Right hindlimb (tissue), 1 donor: Measurements from ENCODE around the gene MAGEB17.
A peak's percentile ranks its signal among the peaks of the same experiment; 100 is the strongest.
"Not testable (repeated sequence)": the region's sequence is repeated elsewhere in the genome, so short reads cannot be mapped to it uniquely, and the experiment has no call there.

Experiments used
- DNase-seq: peaks from one replicate; pipeline ENCODE4 v3.0.0-alpha.2; 2018

Gene MAGEB17

GRCh38 chrX:16167181-16167580, at the start of gene MAGEB17:
Gene MAGEB17 (plus strand): TSS chrX:16167481. CDS start chrX:16170383, 2,902 bp downstream.
- DNase-seq: no peak

DNA sequence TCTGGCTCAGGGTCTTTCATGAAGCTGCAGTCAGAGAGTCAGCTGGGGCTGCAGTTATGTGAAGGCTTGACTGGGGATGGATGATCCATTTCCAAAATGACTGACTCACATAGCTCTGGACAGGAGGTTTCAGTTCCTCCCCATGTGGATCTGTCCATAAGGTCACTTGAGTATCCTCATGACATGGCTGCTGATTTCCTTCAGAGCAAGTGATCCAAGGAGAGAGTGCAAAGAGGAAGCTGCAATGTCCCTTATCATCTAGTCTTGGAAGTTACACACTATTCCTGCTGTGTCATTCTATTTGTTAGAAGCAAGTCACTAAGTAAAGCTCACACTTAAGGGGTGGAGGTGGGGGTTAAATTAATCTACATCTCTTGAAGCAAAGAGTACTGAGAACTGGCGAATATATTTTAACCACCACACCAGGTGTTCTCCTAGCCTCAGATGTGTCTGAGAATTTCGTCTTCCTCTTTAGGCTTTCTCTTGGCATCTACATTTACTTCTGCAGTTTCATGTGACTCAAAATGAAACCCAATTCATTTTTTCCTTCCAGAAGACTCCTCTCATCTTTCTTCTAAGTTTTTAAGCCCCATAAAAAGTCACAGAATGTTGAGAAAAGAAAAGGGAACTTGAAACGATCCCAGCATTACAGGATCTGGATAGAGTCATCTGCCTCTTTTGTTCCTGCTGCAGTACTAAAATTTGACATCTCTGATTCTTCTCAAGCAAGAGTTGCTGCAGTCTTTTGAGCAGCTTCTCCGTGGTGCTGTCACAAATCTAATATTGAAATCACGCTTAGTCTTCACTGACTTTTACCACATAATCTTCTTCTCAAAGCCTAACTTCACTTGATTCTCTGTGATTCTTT, 47.7 kb upstream of the MAGEB17 start:
- DNase-seq: no peak

DNA sequence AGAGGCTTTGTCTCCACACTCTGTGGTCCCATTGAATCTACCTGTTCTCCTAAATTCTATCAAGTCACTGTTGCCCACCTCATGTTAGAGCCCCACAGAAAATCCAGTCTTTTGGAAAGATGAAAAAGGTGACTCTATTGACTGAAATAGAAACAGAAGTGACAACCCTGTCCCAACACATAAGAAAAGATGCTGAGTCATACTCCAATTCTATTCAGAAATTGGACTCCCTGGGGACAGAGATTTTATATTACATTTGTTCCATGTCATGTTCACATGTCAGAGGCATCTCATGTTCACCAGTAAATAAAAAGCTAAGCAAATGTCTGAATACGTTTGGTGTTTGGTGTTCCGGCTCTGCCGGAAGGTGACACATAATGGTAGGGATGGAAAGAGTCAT, 46.9 kb upstream of the MAGEB17 start:
- DNase-seq: no peak

- peak; percentile 83 for DNase-seq
These were observed 44.0 kb upstream of the MAGEB17 start, which contains the start of gene GRPR for GRCh38 chrX:16123222-16123786. Gene GRPR (plus strand): TSS chrX:16123565. CDS start chrX:16123954, 389 bp downstream.

- DNase-seq: no peak
These were observed 43.1 kb upstream of the MAGEB17 start for GRCh38 chrX:16124201-16124600.

GRCh38 chrX:16125520-16126149, 41.6 kb upstream of the MAGEB17 start:
- no peak for DNase-seq

DNA sequence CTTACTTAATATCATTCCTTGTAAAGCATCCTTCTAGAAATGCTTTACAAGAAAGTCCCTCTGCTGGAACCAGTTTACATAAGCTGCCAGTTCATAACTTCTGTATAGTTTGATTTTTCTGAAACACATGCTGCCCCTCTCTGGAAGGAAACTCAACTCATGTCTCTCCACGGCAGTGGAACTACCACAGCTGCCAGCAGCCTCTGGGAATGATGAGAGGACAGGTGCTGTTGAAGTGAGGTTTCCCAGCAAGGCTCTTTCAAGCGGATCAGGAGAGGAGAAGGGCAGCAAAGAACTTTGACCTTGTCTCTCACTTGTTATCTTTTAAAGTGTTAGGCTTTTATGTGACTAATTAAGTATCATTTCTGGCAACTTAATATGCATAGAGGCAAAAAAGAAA, 36.6 kb upstream of the MAGEB17 start:
- DNase-seq: no peak

DNA sequence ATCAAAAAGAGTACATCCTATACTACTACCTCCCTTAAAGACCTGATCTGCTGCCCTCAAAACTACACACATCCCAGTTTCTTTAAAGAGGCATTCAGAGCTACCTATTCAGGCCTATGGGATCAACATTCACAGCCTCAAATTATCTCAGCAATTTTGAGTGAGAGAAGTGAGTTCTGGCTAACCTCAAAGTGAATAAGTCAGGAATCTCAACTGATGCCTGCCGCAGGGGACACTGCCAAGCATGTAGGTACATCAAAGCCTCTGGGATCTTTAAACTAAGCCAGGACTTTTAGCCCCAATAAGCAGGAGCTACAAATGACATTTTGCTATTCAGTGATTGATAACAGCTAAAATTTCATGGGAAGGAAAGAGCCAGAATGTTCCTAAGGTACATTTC, 32.3 kb upstream of the MAGEB17 start:
- no peak for DNase-seq

DNA sequence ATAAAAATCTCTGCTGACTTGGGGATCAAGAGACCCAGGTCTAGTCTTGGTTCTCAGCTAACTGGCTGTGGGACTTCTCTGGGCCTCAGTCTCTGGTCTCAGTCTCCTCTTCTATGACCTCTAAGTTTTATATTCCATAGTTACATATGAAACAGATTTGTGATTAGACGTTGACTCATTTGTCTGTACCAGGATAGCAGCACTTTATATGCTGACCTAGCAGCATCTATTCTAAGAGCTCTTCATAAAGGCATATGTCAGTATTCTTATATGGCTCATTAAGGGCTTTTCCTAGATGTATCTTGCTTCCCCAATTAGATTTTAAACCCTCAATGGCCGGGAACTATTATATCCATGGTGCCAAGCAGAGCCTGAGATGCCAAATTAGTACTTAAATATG, 31.2 kb upstream of the MAGEB17 start:
- no peak for DNase-seq

DNA sequence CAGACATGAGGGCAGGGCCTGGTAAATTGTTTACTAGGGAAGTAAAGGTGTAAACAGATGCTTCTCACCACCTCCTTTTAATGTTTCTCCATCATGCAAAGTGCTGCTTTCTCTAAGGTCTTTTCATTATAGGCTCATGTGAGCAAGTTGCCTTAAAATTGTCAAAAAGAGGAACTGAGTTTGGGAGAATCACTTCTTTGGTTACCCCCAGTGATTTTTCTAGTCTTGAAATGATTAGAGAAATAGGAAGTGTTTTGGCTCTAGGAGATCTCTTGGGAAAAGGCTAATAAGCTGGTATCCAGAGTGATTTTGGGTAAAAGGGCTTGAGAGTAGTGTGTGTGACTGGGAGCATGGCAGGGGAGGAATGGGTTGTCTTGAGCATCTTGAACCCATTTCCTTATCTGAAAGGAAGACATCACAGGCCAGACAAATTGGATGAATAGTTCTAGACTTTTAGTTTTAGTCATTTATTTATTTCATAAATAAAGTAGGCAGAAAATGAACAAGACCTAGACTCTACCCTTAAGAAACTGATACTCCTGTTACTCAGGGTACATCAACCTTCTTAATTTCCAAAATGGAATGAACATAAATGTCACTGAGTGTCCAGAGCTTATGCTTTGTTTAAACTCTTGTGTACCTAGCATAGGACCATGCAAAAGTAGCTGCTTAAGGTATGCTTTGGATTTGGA, 29.7 kb upstream of the MAGEB17 start:
- DNase-seq: no peak

GRCh38 chrX:16138108-16138427, 29.2 kb upstream of the MAGEB17 start:
- no peak for DNase-seq

DNA sequence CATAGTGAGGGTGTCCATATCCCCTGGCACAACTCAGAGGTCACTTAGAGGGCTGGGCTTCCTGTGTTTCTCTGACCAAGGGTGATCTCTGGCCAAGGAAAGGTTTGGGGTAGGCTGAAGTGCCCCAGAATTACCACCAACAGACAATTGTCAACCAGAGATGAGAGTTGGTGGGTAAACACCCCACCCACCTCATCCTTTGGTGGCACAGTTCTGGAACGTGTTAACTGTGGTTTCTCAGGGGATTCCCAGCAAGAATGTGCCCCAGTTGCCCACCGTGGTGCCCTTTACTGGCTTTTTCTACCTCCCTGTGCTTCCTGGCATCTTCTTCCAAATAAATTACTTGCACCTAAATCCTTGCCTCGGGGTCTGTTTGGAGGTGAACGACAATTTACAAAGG, 26.8 kb upstream of the MAGEB17 start:
- DNase-seq: no peak

- no peak for DNase-seq
These were observed 26.3 kb upstream of the MAGEB17 start for GRCh38 chrX:16140983-16141382.

DNA sequence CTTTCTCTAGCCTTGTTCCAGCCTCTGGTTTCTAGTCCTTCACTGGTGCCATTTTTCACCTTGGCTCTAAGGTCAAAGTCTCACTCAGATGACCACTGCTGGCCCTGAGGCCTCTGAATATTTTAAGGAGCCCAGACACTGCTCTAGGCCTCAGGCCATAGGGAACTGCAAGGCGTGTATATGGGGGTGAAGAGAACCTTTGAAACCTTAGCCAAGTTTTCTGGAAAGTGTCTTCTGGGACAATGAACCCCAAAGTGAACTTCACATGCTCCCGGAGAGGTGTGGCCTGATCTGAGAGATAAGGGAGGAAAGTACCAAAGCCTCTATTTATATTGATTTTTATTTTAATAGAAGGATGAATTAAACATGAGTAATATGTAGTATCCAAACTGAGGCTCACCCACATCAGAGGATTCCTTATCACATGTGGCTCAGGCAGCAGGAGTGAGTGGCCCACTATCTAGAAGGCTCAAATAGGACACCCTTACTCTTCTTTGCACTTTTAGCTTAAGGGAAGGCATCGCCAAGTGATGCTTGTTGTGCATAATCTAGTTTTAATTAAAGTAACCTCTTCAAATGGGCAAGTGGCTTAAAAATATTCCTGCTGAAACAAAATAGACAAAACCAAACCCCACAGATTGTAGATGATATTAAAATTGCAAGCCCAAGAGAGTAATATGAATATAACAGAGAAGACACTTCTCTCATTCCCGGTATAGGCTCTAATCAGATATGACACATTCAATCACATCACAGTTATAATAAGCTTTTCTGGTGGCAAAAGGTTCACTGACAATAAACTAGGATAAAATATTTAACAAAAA, 25.6 kb upstream of the MAGEB17 start:
- no peak for DNase-seq

GRCh38 chrX:16142246-16142558, 25.1 kb upstream of the MAGEB17 start:
- no peak for DNase-seq

GRCh38 chrX:16143968-16144367, 23.3 kb upstream of the MAGEB17 start:
- DNase-seq: no peak

GRCh38 chrX:16144420-16144819, 22.9 kb upstream of the MAGEB17 start:
- DNase-seq: no peak

- not testable (repeated sequence) for DNase-seq
These were observed 22.2 kb upstream of the MAGEB17 start for GRCh38 chrX:16145093-16145492.

DNA sequence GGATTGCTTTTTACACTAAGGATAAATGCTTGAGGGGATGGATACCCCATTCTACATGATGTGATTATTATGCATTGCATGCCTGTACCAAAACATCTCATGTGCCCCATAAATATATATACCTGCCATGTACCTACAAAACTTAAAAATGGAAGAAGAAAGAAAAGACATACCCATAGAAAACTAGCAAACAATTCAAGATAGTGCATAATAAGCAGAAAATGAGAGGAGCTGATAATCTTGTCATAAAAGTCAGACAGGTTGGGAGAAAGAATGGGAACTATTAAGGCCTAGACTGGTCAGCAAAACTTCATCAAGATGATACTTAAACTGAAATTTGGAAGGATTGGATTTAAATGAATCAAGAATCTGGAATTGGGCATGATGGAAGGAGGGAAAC, 21.6 kb upstream of the MAGEB17 start:
- DNase-seq: no peak

- no peak for DNase-seq
These were observed 18.4 kb upstream of the MAGEB17 start for GRCh38 chrX:16148896-16149295.

DNA sequence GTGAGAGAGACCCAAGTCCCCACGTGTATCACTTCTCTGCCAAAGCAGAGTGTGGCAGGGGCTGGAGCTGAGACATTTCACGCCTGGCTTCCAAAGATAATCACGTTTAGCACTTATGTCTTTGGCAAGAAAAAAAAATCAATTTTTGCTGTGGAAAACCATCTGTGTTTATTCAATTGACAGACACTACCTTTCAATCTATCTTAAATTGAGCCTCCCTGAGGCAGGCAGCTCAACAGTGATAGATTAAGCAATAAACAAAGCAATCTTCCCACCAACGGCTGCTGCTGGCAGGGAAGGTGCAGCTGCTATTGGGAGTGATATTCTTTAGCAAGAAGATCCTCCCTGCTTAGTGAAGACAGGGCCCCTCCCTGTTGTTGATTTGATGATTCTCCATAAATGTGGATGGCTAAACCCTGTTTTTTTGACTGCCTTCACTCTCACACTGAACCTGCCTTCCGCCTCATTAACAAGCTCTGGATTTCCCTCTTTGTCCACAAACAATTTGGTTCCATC, 11.6 kb upstream of the MAGEB17 start:
- no peak for DNase-seq

DNA sequence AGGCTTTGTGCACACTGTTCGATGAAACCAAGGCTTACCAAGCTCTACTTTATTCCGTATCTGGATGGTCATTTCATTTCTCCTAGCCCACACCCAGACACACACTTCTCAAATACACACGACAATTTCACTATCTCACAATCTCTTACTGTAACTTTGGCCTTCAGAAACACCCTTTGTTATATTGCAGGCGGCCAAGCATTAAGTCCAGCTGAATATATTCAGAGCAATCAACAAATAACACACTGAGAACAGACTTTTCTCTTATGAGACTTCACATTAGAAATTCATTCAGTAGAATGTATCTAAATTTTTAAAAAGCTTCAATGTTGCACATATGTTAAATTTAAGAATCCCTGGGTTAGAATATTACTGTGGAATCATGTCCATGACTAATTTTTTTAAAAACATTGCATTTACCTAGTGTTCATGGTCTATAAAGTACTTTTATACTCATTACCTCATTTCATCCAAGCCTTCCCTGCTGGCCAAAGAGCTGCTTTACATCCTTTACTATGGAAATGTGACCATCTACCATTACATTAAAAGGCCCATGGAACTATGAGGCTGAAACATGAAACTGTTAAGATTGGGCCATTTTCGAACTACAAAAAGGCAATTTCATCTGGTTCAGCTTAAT, 10.5 kb upstream of the MAGEB17 start:
- no peak for DNase-seq
